Testis (tissue), 3 donors: ENCODE data around the gene SRSF11. TPM values are rescaled to one million over a fixed set of nuclear protein-coding genes. Genes with fewer than 3 reads are reported as not detected.

ENCODE experiments used
- DNase-seq: peaks from one replicate; pipeline ENCODE4 v3.0.0-alpha.2; 2019
- H3K27ac ChIP-seq, 2 donors: fragments of 200-600 bp; sonication (generic); one replicate each; pipeline ENCODE4 v1.5.1; 2019
- H3K27me3 ChIP-seq: fragments of 200-600 bp; sonication (generic); one replicate; pipeline ENCODE4 v1.5.1; 2019
- H3K36me3 ChIP-seq: fragments of 200-600 bp; sonication (generic); one replicate; pipeline ENCODE4 v1.5.1; 2017; ENCODE audit warnings: low read depth; ENCODE audit errors: missing control alignments
- H3K4me1 ChIP-seq: fragments of 200-600 bp; sonication (generic); one replicate; pipeline ENCODE4 v1.5.1; 2019
- H3K4me3 ChIP-seq, 2 donors: fragments of 200-600 bp; sonication (generic); one replicate each; pipeline ENCODE4 v1.5.1; 2017 to 2019
- H3K9me3 ChIP-seq: fragments of 200-600 bp; sonication (generic); one replicate; pipeline ENCODE4 v1.5.1; 2017
- CTCF ChIP-seq, 3 experiments: fragments of 450-650 bp in 2 of 3; fragments of 200-600 bp in 1 of 3; sonication (generic) in 1 of 3; IDR thresholded peaks; one replicate each; pipeline ENCODE4 v1.5.1; 2016 to 2019; ENCODE audit warnings: antibody characterized with exemption in 3 of 3, mild to moderate bottlenecking in 2 of 3, moderate library complexity in 1 of 3
- POLR2A ChIP-seq: fragments of 450-650 bp; IDR thresholded peaks from one replicate; pipeline ENCODE4 v1.6.1; 2017; ENCODE audit warnings: antibody characterized with exemption, mild to moderate bottlenecking, moderate library complexity
- WGBS, 2 donors: methylation state at CpG; one replicate each; pipeline ENCODE4 v1.1.5; 2018; 5-methylcytosine and 5-hydroxymethylcytosine counted together
- intact Hi-C: fragments of 100-400 bp; cut with DNase I; formaldehyde crosslinking; loops from one replicate; pipeline ENCODE4 v1.15.1; 2023; ENCODE audit warnings: low total_unique reads
- polyA plus RNA-seq: library from polyadenylated mRNA; stranded (reverse); fragments of 350-450 nt; fragmentation: Illumina TruSeq; extraction: RNeasy Lipid Tissue Mini Kit (QIAGEN cat#74804); gene quantifications from one replicate; pipeline ENCODE4 v1.2.3, GENCODE V29; 2014; ENCODE audit warnings: low read depth, low replicate concordance; ENCODE audit not compliant: insufficient read depth
- small RNA-seq, 2 donors: library from RNA; depleted of rRNA; stranded (forward); fragments of <200 nt; gene quantifications; one replicate each; pipeline ENCODE3, GENCODE V24; 2016
- total RNA-seq, 2 donors: library from RNA; depleted of rRNA; stranded (reverse); fragments of >200 nt; gene quantifications; one replicate each; pipeline ENCODE4 v1.2.3, GENCODE V29; 2016

SRSF11 gene
- total and polyA plus RNA-seq, 3 donors from 2014 or later: 134 to 262 (median 223) TPM

GRCh38 chr1:70293186-70293843 lies 72.1 kb downstream of the SRSF11 start:
- Histone ChIP-seq H3K4me3 (no peak overlapping the region), H3K9me3 (no peaks in the 10 kb centered on the region), H3K27me3 (no peaks in the 10 kb centered on the region), H3K27ac (no peak overlapping the region), H3K4me1 (no peaks in the 10 kb centered on the region), H3K36me3 (no peaks in the 10 kb centered on the region)
- TF ChIP-seq CTCF (IDR thresholded peaks at IDR 0.05): no peak
- no peak for TF ChIP-seq POLR2A
- intact Hi-C loops: no loop called here
- DNase-seq: no peak

GRCh38 chr1:70295749-70296148 lies 74.6 kb downstream of the SRSF11 start:
- Histone ChIP-seq H3K9me3 (no peaks in the 10 kb centered on the region), H3K4me3 (no peak overlapping the region), H3K4me1 (no peaks in the 10 kb centered on the region), H3K36me3 (no peaks in the 10 kb centered on the region), H3K27ac (no peak overlapping the region), H3K27me3 (no peaks in the 10 kb centered on the region)
- intact Hi-C loops: no loop called here
- TF ChIP-seq POLR2A (no peak), CTCF (IDR thresholded peaks at IDR 0.05) (no peak)
- WGBS, 2 donors: 76 to 82% methylated on average over 4 of the region's 4 CpGs
- no peak for DNase-seq

GRCh38 chr1:70299472-70299871 lies 78.3 kb downstream of the SRSF11 start:
- TF ChIP-seq CTCF (IDR thresholded peaks at IDR 0.05): no peak
- TF ChIP-seq POLR2A: no peak
- H3K9me3 ChIP-seq: no peaks in the 10 kb centered on the region
- H3K36me3 ChIP-seq: no peaks in the 10 kb centered on the region
- no peak overlapping the region for H3K27ac ChIP-seq
- no peaks in the 10 kb centered on the region for H3K4me1 ChIP-seq
- no peaks in the 10 kb centered on the region for H3K27me3 ChIP-seq
- intact Hi-C loops: no loop called here
- H3K4me3 ChIP-seq: no peak overlapping the region
- DNase-seq: no peak

Small RNA genes within 50 kb of the gene (small RNA-seq; reads per million reads assigned to genes)
- 0 reads per million in 2 donors for gene RN7SL242P

Other genes with a start within 250 kb of the SRSF11 start
- 10 to 100 TPM; 18.2 to 22.1 TPM for gene LRRC40, start 15.8 kb upstream of the SRSF11 start, total RNA-seq
- gene LRRC40, start 15.8 kb upstream of the SRSF11 start, polyA plus RNA-seq: 10.1 TPM
- gene ANKRD13C, start 133.3 kb downstream of the SRSF11 start, total RNA-seq: 10 to 100 TPM; 18.7 to 21.7 TPM
- 8.0 TPM for gene ANKRD13C, start 133.3 kb downstream of the SRSF11 start, polyA plus RNA-seq
- 10 to 100 TPM in 1 of 2 donors, 1 to 10 TPM in 1; 10.0 to 14.0 TPM for gene CTH, start 189.9 kb downstream of the SRSF11 start, total RNA-seq
- 8.9 TPM for gene CTH, start 189.9 kb downstream of the SRSF11 start, polyA plus RNA-seq